ENCODE measurements around the gene DNAAF1.

- TF ChIP-seq POLR2A (IDR thresholded peaks at IDR 0.05) (no peak), CTCF (IDR thresholded peaks at IDR 0.05) (no peak), EP300 (IDR thresholded peaks at IDR 0.05; ENCODE audit: low read depth) (no peak)
These were observed 24.1 kb upstream of the DNAAF1 start for GRCh38 chr16:84121007-84121406.

Data from transverse colon (tissue), 3 donors.